HG03460 (cell line): Measurements from ENCODE around the gene DLEC1.

Experiments used
- ATAC-seq: cut with Tn5 transposase; IDR thresholded peaks from one replicate; pipeline ENCODE4 v1.9.1; 2021; ENCODE audit not compliant: unreplicated experiment

DLEC1 gene, protein sequence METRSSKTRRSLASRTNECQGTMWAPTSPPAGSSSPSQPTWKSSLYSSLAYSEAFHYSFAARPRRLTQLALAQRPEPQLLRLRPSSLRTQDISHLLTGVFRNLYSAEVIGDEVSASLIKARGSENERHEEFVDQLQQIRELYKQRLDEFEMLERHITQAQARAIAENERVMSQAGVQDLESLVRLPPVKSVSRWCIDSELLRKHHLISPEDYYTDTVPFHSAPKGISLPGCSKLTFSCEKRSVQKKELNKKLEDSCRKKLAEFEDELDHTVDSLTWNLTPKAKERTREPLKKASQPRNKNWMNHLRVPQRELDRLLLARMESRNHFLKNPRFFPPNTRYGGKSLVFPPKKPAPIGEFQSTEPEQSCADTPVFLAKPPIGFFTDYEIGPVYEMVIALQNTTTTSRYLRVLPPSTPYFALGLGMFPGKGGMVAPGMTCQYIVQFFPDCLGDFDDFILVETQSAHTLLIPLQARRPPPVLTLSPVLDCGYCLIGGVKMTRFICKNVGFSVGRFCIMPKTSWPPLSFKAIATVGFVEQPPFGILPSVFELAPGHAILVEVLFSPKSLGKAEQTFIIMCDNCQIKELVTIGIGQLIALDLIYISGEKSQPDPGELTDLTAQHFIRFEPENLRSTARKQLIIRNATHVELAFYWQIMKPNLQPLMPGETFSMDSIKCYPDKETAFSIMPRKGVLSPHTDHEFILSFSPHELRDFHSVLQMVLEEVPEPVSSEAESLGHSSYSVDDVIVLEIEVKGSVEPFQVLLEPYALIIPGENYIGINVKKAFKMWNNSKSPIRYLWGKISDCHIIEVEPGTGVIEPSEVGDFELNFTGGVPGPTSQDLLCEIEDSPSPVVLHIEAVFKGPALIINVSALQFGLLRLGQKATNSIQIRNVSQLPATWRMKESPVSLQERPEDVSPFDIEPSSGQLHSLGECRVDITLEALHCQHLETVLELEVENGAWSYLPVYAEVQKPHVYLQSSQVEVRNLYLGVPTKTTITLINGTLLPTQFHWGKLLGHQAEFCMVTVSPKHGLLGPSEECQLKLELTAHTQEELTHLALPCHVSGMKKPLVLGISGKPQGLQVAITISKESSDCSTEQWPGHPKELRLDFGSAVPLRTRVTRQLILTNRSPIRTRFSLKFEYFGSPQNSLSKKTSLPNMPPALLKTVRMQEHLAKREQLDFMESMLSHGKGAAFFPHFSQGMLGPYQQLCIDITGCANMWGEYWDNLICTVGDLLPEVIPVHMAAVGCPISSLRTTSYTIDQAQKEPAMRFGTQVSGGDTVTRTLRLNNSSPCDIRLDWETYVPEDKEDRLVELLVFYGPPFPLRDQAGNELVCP (N-terminal part only)

DNA sequence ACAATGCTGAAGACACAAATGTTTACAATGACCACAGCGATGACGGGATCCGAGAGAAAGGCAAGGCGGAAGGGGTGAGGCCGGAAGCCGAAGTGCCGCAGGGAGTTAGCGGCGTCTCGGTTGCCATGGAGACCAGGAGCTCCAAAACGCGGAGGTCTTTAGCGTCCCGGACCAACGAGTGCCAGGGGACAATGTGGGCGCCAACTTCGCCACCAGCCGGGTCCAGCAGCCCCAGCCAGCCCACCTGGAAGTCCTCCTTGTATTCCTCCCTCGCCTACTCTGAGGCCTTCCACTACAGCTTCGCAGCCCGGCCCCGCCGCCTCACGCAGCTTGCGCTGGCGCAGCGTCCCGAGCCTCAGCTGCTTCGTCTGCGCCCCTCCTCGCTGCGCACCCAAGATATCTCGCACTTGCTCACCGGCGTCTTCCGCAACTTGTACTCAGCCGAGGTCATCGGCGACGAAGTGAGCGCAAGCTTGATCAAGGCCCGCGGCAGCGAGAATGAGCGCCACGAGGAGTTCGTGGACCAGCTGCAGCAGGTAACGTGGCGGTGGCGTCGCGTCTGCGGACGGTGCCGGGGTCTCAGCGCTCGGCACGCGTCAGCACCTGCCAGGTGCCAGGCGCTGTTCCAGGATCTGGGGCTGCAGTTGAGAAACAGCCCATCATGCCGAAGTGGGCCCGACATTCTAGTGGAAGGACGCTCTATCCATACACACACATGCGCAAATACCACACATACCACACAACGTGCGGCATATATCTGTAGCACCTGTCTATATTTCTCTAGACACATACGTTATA, at the start of gene DLEC1:
DLEC1 (plus strand) TSS at position 108 of the 798 bp plus-strand sequence; CDS start at position 126, 18 bp downstream.
- ATAC-seq: peak; percentile 89

DNA sequence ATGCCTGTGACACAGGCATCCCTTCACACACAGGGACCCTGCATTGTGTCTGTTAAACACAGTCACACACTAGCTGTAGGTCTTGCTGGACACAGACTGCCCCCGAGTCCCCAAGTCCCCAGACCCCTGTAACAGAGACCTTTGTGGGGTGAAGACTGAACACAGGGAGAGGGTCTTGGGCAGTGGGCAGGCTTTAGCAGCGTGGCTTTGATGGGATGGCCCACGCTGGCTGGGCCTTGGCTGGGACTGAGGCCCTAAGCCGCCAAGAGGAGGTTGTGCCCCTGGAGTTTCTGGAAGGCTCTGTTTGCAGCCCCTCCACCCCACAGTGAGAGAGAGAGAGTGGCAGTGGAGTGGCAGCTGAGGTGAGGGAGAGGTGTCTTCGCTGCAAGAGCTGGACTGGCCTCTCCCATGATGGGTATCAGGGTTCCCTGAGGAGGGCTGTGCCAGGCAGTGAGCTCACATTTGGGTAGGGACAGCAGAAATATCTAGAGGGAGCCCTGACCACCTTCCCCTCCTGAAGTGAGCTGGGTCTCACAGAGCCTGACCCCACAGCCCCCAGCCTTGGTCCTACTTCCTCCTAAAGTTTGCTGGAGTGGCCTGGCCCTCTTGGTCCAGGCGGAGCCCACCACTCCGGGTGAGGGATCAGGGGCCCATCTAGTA, 49.1 kb upstream of the DLEC1 start:
- ATAC-seq: no peak

DNA sequence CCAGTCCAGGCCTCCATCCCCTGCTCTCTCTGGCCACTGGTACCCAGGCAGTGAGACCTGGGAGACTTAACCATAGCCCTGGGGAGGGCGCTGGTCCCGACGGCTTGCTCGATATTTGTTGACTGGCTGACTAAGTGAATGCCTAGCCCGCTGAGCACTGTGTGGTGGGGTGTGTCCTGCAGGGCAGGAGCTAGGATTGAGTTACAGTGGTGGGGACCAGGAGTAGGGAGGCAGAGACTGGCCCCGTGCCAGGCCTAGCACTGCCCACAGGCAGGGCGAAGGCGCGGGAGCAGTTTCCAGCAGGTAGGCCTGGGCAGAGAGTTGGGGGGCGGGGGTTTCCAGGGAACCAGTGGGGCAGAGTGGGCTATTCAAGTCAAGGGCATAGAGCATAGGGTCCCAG, 48.5 kb upstream of the DLEC1 start, which contains the start of gene VILL:
VILL (plus strand) TSS at position 260 of the 400 bp plus-strand sequence. CDS start 2,887 bp downstream, outside the sequence.
- no peak for ATAC-seq

DNA sequence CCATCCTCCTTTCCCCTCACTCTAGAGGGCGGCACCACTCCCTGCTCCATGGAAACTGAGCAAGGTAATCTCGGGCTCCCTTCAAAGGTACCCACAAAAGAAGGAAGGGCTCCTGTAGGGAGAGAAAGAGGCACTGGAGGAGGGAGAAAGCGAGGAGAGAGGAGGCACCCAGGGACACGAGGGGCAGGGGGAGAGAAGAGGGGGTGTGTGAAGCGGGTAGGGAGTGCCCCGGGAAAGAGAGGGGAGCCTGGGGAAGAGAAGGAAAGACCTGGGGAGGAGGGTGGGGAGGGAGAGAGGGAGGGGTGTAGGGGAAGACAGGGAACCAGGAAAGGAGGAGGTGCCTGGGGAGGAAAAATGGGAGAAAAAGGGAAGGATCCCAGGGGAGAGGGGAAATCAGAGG, 47.9 kb upstream of the DLEC1 start:
- ATAC-seq: no peak

DNA sequence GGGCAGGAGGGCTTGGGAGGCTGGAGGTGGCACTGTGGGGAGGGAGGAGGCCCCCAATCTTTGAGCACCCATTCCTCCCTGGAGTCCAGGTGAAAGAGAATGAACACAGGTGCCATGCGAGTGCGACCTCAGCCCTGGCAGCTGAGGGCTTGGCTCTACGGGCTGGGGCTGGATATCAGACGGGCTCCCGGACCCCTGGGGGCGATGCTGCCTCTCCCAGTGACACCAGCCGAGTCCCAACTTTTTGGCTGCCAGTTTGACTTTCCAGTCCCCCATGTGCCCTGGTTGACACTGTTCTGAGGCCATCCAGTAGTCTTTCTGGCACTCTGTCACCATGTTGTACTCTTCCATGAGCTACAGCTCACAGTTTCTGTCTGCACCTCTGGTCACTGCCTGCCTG, 47.2 kb upstream of the DLEC1 start:
- ATAC-seq: no peak

DNA sequence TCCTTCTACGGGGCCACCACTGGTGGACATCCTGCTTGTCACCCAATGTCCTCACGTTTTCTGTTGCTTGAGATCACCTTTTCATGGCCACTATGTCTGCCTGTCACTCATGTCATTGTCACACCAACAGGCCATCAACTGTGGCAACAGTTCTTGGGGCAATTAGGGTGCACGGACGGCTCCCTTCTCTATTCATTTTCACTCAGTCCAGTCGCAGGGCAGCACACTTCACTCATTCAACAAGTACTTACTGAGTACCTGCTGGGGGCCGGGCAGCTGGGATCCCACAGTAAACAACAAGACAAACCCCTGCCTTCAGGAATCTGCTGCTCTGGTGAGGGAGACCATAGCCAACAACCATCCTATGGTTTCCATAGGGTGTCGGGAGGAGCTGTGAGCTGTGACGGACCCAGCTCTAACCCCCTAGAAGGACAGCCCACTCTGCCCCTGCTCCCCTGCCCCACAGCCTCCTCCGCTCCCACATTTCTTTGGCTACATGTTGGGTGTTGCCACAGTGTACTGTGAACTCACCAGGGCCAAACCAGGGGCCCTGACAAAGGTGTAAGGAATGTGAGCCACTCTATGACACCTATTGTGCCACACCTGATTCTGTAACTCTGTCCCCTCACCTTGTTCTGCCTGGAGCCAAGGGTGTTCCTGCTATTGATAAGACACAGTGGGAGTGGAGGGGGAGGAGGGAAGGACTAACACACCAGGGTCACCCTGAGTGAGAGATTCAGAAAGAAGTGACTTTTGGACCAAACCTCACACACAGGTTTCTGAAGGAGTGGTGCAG, 46.5 kb upstream of the DLEC1 start:
- no peak for ATAC-seq

DNA sequence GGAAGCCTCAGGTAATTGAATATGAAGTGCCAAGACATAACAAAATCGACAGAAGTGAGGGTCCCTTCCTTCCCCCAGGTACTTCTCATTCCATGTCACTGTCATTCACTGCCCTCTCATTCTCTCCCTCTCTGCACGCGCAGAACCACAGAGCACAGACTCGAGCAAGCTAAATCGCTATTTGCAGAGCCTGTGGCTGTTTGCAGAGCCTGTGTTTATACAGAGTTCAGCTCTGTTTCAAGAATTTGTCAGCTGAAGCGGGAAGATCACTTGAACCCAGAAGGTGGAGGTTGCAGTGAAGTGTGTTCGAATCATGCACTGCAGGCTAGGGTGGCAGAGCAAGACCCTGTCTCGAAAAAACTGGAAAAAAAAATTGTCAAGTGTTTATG, 45.9 kb upstream of the DLEC1 start:
- ATAC-seq: no peak

DNA sequence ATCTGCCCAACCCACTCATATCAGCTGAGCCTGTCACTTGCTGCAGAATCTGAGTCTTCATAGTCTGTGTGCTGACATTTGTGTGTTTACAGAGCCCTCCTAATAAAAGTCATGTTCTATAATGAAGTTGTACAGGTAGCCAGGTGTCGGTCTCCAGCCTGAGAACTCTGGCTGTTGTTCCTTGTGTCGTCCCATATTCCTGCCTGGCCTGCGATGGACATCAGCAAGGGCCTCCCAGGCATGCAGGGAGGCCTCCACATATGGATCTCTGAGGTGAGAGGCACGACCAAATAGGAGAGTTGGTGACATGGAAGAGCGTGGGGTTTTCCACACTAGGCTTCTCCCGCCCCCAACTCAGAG, 45.6 kb upstream of the DLEC1 start:
- no peak for ATAC-seq

DNA sequence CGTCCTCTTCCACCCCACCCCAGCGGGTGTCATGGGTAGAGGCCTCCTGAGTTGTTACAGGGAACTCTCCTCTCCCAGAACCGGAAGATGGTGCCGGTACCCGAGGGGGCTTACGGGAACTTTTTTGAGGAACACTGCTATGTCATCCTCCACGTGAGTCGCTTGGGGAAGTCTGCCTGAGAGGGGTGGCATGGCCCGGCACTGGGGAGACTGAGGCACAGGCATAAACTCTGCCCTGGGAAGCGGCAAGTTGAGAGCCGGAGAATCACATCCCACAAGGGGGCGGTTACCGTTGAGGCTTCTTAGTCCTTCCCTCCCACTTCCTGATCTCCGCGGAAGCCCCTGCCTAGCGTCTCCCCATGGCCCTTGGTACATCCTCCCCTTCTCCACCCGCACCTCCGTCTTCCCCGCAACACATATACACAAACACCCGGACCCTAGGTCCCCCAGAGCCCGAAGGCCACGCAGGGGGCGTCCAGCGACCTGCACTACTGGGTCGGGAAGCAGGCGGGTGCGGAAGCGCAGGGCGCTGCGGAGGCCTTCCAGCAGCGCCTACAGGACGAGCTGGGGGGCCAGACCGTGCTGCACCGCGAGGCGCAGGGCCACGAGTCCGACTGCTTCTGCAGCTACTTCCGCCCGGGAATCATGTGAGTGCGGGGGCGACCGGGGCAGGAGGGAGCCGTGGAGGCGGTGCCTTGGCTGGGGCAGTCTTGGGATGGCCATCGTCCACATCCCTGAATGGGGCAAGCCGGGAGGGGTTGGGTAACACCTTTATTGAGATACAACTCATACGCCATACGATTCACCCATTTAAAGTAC, 45.0 kb upstream of the DLEC1 start:
- ATAC-seq: peak; percentile 56

DNA sequence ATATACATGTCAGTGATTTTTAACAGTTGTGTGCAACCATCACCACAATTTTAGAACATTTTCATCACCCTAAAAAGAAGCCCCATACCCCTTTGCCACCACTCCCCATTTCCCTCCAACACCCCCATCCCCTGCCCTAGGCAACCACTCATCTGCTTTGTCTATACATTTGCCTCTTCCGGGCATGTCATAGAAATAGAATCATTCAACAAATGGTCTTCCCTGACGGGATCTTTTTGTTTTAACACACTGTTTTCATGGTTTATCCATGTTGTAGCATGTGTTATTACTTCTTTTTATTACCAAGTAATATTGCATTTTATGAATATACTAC, 44.4 kb upstream of the DLEC1 start:
- ATAC-seq: no peak

DNA sequence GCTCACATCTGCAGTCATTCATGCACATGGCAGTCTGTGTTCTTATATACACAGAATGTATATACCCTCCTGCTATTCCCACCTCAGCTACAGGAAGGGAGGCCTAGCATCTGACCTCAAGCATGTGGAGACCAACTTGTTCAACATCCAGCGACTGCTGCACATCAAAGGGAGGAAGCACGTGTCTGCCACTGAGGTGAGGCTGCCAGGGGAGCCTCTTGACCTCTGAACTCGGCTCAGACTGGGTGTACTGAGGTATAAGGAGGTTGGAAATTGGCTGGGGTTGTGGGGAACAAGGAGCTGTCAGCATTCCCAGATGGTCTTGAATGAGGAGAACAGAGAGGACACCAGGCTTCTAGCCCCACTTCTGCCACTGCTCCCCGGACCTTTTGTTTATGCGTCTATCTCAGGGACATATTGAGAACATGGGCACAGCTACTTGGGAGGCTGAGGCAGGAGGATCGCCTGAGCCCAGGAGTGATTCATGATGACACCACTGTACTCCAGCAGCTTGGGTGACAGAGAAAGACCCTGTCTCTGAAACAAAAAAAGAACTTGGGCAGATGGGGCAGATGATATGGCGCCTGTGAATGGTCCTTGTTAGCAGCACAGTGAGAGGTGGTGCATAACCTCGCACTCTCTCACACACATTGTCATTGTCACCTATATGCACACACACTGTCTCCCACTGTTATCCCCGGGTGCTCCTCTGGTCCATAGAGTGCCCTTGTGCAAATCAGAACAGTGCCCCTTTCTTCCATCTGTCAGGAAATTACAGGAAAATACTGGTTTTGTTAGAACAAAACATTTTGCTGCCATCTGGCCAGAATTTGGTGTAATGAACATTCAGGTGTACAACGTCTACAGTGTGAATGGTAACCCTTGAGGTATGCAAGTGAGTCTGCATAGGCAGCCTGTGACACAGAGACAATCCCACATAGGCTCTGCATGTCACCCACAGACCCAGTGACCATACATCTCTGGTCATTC, 43.1 kb upstream of the DLEC1 start:
- no peak for ATAC-seq

DNA sequence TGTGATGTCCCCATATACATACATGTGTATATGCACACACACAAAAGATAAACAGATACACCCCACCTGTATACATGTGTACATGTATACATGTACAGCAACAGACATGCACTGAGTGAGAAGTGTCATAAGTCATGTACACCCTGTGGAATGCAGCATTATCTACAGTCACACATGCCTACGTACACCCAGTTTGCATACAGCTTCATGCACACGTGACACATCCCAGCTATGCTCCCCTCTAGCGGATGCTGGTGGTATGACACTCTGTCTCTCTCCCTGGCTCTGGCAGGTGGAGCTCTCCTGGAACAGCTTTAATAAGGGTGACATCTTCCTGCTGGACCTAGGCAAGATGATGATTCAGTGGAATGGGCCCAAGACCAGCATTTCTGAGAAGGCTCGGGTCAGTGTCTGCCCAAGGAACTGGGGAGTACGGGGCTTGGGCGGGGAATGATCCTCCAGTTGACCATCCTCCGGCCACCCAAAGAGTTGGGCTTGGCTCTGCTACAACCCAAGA, 42.2 kb upstream of the DLEC1 start:
- ATAC-seq: peak; percentile 43

DNA sequence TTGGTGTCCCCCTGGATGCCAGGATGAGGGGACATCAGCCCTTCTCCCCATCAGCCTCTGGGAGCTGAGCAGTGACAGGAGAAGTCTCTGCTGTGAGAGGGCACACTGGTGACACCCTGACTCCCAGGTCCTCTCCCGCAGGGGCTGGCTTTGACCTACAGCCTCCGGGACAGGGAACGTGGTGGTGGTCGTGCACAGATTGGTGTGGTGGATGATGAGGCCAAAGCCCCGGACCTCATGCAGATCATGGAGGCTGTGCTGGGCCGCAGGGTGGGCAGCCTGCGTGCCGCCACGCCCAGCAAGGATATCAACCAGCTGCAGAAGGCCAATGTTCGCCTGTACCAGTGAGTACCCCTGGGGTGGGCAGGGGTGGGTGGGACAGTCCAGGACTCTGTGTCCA, 41.7 kb upstream of the DLEC1 start:
- no peak for ATAC-seq

DNA sequence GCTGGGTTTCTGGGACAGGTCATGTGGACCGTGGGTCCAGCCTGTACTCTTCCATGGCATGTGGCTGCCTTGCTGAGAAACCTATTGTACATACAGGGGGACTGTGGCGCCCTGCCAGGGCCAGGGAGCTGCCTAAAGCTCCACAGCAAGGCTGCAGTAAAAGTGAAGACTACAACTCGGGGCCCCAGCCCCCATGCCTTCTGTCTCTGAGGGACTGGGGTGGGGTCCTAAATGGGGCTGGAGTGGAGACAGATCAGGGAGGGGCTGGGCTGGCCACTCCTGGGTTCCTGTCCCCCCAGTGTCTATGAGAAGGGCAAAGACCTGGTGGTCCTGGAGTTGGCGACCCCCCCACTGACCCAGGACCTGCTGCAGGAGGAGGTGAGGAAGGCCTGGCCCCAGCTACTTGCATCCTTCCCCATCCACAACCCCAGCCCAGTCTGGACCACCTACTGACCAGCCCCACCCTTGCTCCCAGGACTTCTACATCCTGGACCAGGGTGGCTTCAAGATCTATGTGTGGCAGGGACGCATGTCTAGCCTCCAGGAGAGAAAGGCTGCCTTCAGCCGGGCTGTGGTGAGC, 41.1 kb upstream of the DLEC1 start:
- no peak for ATAC-seq

DNA sequence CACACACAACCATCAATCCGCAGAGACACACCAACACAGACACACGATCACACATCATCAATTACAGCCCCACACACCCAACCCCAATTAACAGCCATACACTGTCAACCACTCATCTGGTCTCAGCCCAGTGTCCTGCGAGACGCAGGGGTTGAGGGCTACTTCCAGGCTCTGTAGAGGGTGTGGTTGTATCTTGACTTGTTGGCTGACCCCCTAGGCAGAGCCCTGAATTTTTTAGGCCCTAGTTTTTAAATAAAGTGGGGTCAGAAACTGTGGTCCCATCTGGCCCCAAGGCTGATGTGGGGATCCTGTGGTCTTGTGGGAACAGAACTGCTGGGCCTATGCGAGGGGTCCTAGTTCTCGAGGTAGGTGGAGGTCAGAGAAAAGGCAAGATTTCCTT, 39.2 kb upstream of the DLEC1 start:
- no peak for ATAC-seq

DNA sequence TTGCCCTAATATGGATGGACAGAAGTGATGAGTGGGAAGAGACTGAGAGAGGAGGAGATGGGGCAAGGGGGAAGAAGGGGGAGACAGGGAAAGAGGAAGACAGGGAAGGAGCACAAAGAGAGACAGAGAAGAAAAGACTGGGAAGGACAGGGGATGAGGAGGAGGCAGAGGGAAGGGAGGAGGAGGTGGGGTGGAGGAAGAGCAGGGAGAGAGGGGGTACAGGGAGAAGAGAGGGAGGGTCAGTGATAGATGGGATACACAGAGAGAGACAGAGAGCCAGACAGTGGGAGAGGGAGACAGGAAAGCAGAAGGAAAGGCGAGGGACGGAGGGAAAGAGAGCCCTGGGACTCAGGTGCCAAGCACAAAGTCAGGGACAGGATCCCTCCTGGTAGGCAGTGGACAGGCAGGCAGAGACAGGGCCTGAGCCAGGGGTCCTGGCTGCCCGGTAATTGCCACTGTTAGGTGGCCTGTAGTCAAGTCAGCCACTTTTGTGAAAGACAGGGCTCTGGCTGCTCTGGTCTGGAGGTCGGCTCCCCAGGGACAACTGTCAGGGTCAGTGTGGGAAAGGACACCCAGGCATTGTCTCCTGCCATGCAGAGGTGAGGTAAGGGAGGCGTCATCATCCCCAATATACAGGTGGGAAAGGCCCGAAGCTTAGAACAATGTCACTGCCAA, 38.6 kb upstream of the DLEC1 start:
- no peak for ATAC-seq
